WI38 (cell line): ENCODE data around the gene SHANK1.

ENCODE experiments used
- H3K4me3 ChIP-seq: 2 replicates; pipeline ENCODE4 v1.5.1; 2011; ENCODE audit warnings: low read depth, mild to moderate bottlenecking, control low read depth, low read length
- TF ChIP-seq, protein P1 (sequence below): IDR thresholded peaks from 2 replicates; pipeline ENCODE4 v1.5.1; 2012; ENCODE audit warnings: low read depth, mild to moderate bottlenecking, control low read depth, low read length

The SHANK1 gene

GRCh38 chr19:50638600-50638999 is 81.0 kb downstream of the SHANK1 start:
- TF ChIP-seq, protein P1, sequence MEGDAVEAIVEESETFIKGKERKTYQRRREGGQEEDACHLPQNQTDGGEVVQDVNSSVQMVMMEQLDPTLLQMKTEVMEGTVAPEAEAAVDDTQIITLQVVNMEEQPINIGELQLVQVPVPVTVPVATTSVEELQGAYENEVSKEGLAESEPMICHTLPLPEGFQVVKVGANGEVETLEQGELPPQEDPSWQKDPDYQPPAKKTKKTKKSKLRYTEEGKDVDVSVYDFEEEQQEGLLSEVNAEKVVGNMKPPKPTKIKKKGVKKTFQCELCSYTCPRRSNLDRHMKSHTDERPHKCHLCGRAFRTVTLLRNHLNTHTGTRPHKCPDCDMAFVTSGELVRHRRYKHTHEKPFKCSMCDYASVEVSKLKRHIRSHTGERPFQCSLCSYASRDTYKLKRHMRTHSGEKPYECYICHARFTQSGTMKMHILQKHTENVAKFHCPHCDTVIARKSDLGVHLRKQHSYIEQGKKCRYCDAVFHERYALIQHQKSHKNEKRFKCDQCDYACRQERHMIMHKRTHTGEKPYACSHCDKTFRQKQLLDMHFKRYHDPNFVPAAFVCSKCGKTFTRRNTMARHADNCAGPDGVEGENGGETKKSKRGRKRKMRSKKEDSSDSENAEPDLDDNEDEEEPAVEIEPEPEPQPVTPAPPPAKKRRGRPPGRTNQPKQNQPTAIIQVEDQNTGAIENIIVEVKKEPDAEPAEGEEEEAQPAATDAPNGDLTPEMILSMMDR: no peak
- H3K4me3 ChIP-seq: no peak overlapping the region

DNA sequence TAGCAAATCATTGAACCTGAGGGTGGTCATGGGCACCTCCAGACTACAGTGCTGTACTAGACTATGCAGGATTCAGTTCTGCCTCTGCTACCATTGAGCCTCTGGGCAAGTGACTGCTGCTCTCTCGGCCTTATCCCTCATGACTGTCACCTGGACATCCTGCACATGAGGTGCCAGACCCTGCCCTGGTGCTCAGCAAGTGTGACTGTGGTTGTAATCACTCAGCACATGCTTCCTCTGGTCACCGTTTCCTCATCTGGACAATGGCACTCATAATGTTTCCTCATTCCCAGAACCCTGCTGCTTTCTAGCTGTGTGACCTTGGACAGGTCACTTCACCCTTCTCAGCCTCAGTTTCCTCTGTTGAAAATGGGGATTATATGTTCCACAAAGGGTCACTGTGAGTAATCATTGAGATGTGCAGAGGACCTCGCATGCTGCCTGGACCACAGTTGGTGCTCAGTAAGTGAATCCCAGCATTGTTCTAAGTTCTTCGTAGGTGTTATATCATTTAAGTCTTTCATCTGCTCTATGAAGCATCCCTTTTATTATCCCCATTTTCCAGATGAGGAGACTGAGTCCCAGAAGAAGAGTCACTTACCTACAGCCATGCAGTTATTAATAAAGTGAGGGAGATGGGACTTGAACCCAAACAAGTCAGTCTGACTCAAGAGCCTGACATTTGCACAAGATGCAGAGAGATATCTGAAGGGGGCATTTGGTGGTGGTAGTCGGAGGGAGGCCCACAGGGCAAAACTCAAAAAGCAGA is 83.1 kb downstream of the SHANK1 start:
- no peak overlapping the region for H3K4me3 ChIP-seq
- TF ChIP-seq, protein P1: no peak

DNA sequence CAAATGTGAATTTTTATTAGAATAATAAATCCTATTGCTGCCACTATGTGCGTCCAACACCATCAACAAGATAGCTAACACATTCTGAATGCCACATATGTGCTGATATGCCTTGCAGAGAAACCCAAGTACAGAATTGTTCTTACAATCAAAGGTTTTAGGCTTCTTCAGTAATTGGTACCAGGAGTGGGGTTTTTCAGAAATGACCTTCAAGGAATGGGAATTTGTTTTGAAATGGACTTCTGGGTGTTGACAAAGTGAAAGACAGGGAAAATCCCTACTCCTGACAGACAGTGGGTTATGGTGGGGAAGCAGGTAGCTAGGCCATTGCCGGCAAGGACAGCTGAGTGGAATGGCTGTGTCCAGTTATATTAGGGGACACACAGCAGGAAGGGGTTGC is 85.6 kb downstream of the SHANK1 start:
- H3K4me3 ChIP-seq: no peak overlapping the region
- TF ChIP-seq, protein P1: no peak

- TF ChIP-seq, protein P1: no peak
- no peak overlapping the region for H3K4me3 ChIP-seq
Observed at GRCh38 chr19:50633359-50633758, 86.2 kb downstream of the SHANK1 start.

DNA sequence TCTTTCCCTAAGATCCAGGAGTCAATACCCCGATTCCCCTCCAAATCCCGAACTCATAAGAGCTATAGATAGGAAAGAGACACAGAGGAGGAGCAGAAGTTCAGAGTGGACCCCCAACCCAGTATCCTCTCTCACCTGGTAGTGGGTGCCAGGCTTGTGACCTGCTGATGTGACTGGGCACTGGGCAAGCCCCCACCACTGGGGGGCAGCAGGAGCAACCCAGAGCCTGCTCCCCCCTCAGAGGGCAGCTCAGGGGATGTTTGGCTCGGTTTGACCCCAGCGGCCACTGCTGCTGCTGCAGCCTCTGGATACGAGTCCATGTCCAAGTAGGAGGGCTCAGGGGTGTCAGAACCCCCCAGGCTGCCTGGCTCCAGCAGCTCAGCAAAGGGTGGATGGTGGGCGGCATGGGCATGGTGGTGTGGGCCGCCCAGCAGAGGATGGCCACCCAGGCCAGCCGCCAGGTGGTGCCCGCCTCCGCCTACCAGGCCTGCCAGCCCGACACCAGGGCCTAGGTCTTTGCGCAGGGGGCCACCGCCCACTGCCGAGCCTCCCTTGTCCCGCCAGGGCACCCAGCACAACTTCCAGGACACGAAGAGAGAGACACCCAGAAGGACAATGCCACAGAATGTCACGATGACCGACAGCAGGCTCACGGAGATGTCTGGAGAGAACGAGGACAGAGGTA is 87.3 kb downstream of the SHANK1 start:
- TF ChIP-seq, protein P1: no peak
- no peak overlapping the region for H3K4me3 ChIP-seq

- TF ChIP-seq, protein P1: no peak
- H3K4me3 ChIP-seq: no peak overlapping the region
Observed at GRCh38 chr19:50629801-50630200, 89.8 kb downstream of the SHANK1 start.

- no peak overlapping the region for H3K4me3 ChIP-seq
- TF ChIP-seq, protein P1: no peak
Observed at GRCh38 chr19:50629194-50629593, 90.4 kb downstream of the SHANK1 start.
